Body of pancreas (tissue), 4 donors: Measurements from ENCODE around the gene B4GAT1. TPM values are rescaled to one million over a fixed set of nuclear protein-coding genes. Genes with fewer than 3 reads are reported as not detected.
"Not testable (repeated sequence)": the region's sequence is repeated elsewhere in the genome, so short reads cannot be mapped to it uniquely, and the experiment has no call there.

Experiments used
- ATAC-seq: fragments of 150-250 bp; one replicate; pipeline ENCODE4 v1.9.1; 2016
- DNase-seq, 4 donors: peaks; one replicate each; pipeline ENCODE4 v3.0.0-alpha.2; 2019
- H3K27ac ChIP-seq, 4 donors: fragments of 200-600 bp; sonication (generic); 1 replicate in 3 of 4; 2 replicates in 1 of 4; pipeline versions ENCODE4 v1.5.1 to v1.6.1; 2016 to 2019; ENCODE audit warnings: mild to moderate bottlenecking in 1 of 4, mixed read lengths in 1 of 4, moderate library complexity in 1 of 4
- H3K27me3 ChIP-seq, 2 donors: fragments of 200-600 bp; sonication (generic); one replicate each; pipeline ENCODE4 v1.6.0; 2016; ENCODE audit warnings: mild to moderate bottlenecking in 1 of 2
- H3K36me3 ChIP-seq, 2 donors: fragments of 200-600 bp; sonication (generic); replicated peaks in 1 of 2; 2 replicates each; pipeline ENCODE4 v1.5.1; 2016; ENCODE audit warnings: low read depth in 2 of 2; ENCODE audit not compliant: insufficient read depth in 1 of 2
- H3K4me1 ChIP-seq: fragments of 200-600 bp; sonication (generic); one replicate; pipeline ENCODE4 v1.6.0; 2016
- H3K4me3 ChIP-seq, 2 donors: fragments of 200-600 bp; sonication (generic); 1 replicate in 1 of 2; 2 replicates in 1 of 2; pipeline ENCODE4 v1.5.1; 2016 to 2019
- H3K9me3 ChIP-seq, 3 donors: fragments of 200-600 bp; sonication (generic); 1 replicate in 2 of 3; 2 replicates in 1 of 3; pipeline ENCODE4 v1.5.1; 2016
- POLR2A ChIP-seq, 3 donors: fragments of 450-650 bp; IDR thresholded peaks; one replicate each; pipeline ENCODE4 v1.6.1; 2016; ENCODE audit warnings: antibody characterized with exemption in 3 of 3, mild to moderate bottlenecking in 2 of 3
- WGBS, 2 donors: methylation state at CpG; one replicate each; pipeline ENCODE4 v1.1.5; 2017; 5-methylcytosine and 5-hydroxymethylcytosine counted together
- intact Hi-C: fragments of 100-400 bp; cut with DNase I; formaldehyde crosslinking; loops from one replicate; pipeline ENCODE4 v1.15.1; 2023
- total RNA-seq, 2 donors: library from RNA; depleted of rRNA; stranded (reverse); fragments of >200 nt; gene quantifications; one replicate each; pipeline ENCODE4 v1.1.0, GENCODE V29; 2016
- TF ChIP-seq, protein P1 (sequence below), 7 experiments: fragments of 450-650 bp in 4 of 7; fragments of 200-600 bp in 3 of 7; sonication (generic) in 3 of 7; IDR thresholded peaks; one replicate each; pipeline ENCODE4 v1.5.1; 2016 to 2019; ENCODE audit warnings: antibody characterized with exemption in 7 of 7

The B4GAT1 gene
- total RNA-seq, 2 donors from 2014 or later: 17.8 to 20.8 TPM

DNA sequence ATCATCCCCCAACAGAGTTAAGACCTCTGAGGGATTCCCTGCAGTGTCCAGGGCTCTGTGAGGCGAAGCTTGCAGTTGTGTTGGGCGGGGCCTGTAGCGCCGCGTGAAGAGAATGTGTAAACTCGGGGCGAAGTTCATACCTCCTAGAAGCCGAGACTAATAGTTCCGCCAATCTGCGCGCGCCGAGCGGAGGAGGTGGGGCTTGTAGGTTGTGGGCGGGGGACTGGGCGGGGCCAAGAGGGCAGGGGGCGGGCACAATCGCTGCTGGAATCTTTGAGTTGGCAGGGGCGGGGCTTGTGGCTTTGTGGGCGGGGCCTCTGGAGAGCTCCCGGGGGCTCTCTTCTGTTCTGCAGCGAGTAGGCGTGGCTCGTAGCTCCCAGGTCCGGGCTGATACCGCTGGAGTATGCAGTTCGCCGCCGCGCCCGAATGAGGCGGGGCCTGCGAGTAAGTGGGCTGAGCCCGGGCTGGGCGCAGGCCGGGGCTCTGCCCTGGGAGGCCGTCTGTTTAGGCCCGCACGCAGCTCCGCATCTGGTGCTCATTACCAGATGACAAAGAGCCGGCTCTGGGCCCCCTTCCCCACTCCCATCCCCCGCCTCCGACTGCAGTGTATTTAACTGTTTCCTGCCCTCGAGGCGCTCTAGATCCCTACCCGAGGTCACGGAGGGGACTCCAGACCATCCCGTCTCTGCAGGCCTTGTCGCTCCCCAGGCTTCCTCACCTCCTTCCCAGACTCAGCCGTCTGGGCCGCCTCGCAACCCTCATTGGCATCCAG lies 34.7 kb downstream of the B4GAT1 start:
- peaks cover 22% of the 10 kb centered on the region for H3K4me1 ChIP-seq
- WGBS, 2 donors: 4 to 11% methylated on average over 30 to 52 of the region's 52 CpGs
- peak; percentile 98 to 100 (median 98) for DNase-seq
- intact Hi-C loops: no loop called here
- no peaks in the 10 kb centered on the region for H3K36me3 ChIP-seq
- H3K4me3 ChIP-seq: peak overlapping the region in 1 of 2 donors; percentile 27
- H3K27me3 ChIP-seq: no peaks in the 10 kb centered on the region
- ATAC-seq: peak; percentile 80
- TF ChIP-seq, protein P1, sequence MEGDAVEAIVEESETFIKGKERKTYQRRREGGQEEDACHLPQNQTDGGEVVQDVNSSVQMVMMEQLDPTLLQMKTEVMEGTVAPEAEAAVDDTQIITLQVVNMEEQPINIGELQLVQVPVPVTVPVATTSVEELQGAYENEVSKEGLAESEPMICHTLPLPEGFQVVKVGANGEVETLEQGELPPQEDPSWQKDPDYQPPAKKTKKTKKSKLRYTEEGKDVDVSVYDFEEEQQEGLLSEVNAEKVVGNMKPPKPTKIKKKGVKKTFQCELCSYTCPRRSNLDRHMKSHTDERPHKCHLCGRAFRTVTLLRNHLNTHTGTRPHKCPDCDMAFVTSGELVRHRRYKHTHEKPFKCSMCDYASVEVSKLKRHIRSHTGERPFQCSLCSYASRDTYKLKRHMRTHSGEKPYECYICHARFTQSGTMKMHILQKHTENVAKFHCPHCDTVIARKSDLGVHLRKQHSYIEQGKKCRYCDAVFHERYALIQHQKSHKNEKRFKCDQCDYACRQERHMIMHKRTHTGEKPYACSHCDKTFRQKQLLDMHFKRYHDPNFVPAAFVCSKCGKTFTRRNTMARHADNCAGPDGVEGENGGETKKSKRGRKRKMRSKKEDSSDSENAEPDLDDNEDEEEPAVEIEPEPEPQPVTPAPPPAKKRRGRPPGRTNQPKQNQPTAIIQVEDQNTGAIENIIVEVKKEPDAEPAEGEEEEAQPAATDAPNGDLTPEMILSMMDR (IDR thresholded peaks at IDR 0.05): peak in 1 of 7 experiments; percentile 10
- peak in 2 of 3 donors; percentile 48 to 64 for TF ChIP-seq POLR2A (IDR thresholded peaks at IDR 0.05)
- peak overlapping the region; percentile 70 to 92 (median 78) for H3K27ac ChIP-seq
- H3K9me3 ChIP-seq: no peaks in the 10 kb centered on the region

DNA sequence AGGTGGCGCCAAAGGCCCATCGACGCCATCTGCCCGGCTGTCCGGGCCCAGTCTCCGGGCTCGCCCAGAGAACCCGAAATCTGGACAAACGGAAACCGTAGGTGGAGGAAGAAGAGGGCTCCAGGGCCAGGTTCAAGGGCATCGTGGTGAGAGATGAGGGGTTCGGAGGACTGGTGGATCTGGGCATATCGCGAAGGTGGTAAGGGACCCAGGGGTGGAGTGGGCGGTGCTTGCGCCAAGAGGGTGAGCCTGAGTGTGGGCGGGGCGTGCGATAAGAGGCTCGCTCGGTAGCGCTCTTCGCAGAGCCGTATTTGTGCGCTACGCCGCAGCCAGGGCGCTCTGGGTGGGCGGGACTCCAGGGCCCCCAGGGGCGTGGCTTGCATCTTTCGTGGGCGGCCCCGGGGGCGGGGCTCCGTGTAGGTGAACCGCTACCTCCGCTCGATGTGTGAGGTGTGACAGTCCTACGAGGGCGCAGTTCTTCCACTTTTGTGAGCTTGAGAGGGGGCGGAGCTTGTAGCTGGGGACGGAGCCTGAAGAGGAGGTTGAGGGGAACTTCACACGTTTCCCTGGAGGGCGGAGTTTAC lies 35.4 kb downstream of the B4GAT1 start:
- no peaks in the 10 kb centered on the region for H3K27me3 ChIP-seq
- peaks cover 21% of the 10 kb centered on the region for H3K4me1 ChIP-seq
- peak overlapping the region; percentile 70 to 92 (median 78) for H3K27ac ChIP-seq
- no peaks in the 10 kb centered on the region for H3K36me3 ChIP-seq
- 0 to 1% methylated on average over 29 to 44 of the region's 44 CpGs for WGBS, 2 donors
- ATAC-seq (peak; percentile 80), DNase-seq (peak; percentile 92 to 97 (median 94))
- peak overlapping the region in 1 of 2 donors; percentile 27 for H3K4me3 ChIP-seq
- TF ChIP-seq POLR2A (IDR thresholded peaks at IDR 0.05): peak in 2 of 3 donors; percentile 23 to 49
- TF ChIP-seq, protein P1 (IDR thresholded peaks at IDR 0.05): peak in 6 of 7 experiments; percentile 79 to 97 (median 89)
- H3K9me3 ChIP-seq: no peaks in the 10 kb centered on the region
- intact Hi-C loops: no loop called here

DNA sequence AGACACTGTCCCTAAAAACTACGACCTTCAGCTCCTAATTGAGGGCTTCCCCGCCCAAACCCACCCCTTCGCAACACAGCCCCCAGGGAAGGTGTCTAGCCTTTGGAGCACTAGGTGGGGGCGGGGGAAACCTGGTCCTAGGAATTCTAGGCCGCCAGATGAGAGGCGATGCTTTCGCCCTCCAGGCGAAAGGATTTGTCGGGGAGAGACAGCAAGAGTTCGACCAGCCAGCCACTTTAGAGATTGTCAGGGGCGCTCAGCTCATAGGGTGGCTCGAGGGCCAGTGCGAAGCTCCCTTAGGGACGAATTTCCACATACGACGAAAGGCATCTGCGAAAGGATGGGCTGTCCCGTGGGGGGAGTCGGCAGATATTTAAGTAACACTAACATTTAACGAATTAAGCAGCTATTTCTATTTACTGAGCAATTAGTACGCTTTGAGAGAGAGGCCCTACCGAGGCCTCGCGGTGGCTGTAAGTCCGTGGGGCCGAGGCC lies 35.9 kb downstream of the B4GAT1 start:
- intact Hi-C loops: no loop called here
- 20 to 31% methylated on average over 9 to 26 of the region's 26 CpGs for WGBS, 2 donors
- ATAC-seq: no peak
- peak overlapping the region; percentile 70 to 92 (median 78) for H3K27ac ChIP-seq
- peaks cover 21% of the 10 kb centered on the region for H3K4me1 ChIP-seq
- H3K4me3 ChIP-seq: no peak overlapping the region
- TF ChIP-seq, protein P1 (IDR thresholded peaks at IDR 0.05): peak in 1 of 7 experiments; percentile 89
- TF ChIP-seq POLR2A (IDR thresholded peaks at IDR 0.05): no peak
- DNase-seq: no peak
- H3K36me3 ChIP-seq: no peaks in the 10 kb centered on the region
- H3K27me3 ChIP-seq: no peaks in the 10 kb centered on the region
- H3K9me3 ChIP-seq: no peaks in the 10 kb centered on the region

DNA sequence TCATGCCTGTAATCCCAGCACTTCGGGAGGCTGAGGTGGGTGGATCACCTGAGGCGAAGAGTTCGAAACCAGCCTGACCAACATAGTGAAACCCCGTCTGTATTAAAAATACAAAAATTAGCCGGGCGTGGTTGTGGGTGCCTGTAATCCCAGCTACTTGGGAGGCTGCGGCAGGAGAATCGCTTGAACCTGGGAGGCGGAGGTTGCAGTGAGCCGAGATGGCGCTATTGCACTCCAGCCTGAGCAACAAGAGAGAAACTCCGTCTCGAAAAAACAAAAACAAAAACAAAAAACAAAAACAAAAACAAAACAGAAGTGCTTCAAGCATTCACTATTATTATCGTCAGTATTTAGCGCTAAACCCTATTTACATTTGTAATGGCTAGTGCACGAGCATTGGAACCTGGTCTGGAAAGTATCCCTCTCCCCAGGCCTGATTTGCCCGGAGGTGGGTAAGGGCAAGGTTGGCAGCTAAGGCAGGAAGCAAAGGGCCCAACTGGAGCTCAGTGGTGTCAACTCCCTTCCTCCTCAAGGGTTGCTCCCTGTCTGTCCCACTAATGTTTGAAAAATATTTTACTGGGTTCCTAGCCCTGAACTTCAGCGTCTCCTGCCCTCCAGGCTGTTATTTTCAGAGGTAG lies 36.5 kb downstream of the B4GAT1 start:
- H3K36me3 ChIP-seq, ATAC-seq, DNase-seq, H3K27ac ChIP-seq, intact Hi-C loops, H3K27me3 ChIP-seq, H3K9me3 ChIP-seq, H3K4me3 ChIP-seq: not testable (repeated sequence)
- H3K4me1 ChIP-seq: peaks cover 21% of the 10 kb centered on the region
- 83 to 88% methylated on average over 18 of the region's 18 CpGs for WGBS, 2 donors

DNA sequence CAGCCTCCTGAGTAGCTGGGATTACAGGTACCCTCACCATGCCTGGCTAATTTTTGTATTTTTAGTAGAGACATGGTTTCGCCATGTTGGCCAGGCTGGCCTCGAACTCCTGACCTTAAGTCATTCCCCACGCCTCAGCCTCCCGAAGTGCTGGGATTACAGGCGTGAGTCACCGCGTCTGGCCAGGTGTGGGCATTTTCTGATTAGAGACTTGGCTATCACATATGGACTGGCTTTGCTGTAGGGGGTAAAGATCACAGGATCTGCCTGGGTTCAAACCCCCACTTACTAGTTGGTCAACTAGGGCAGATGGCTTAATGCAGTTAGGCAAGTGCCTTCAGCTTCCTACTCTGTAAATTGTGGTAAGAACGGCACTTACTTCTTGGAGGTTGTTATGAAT lies 37.1 kb downstream of the B4GAT1 start:
- intact Hi-C loops: no loop called here
- DNase-seq (no peak), ATAC-seq (no peak)
- TF ChIP-seq, protein P1 (IDR thresholded peaks at IDR 0.05): no peak
- TF ChIP-seq POLR2A (IDR thresholded peaks at IDR 0.05): no peak
- Histone ChIP-seq H3K27ac (no peak overlapping the region), H3K4me3 (no peak overlapping the region), H3K4me1 (peaks cover 21% of the 10 kb centered on the region), H3K36me3 (no peaks in the 10 kb centered on the region), H3K9me3 (no peaks in the 10 kb centered on the region), H3K27me3 (no peaks in the 10 kb centered on the region)
- WGBS, 2 donors: 58% methylated on average over 8 of the region's 8 CpGs
